Lung (tissue), 12 donors: Measurements from ENCODE around the gene GNB2. TPM values are rescaled to one million over a fixed set of nuclear protein-coding genes. Genes with fewer than 3 reads are reported as not detected.
"Not testable (repeated sequence)": the region's sequence is repeated elsewhere in the genome, so short reads cannot be mapped to it uniquely, and the experiment has no call there.

Experiments
- ATAC-seq: fragments of 200-7000 bp; cut with Tn5 transposase; one replicate; pipeline ENCODE4 v1.9.1; 2020; ENCODE audit warnings: moderate number of reproducible peaks; ENCODE audit not compliant: insufficient read depth, low FRiP score
- DNase-seq, 3 donors: peaks; one replicate each; pipeline ENCODE4 v3.0.0-alpha.2; 2013 to 2017
- H3K27ac ChIP-seq, 2 donors: one replicate each; pipeline ENCODE4 v1.5.1; 2013; ENCODE audit warnings: mild to moderate bottlenecking in 2 of 2, moderate library complexity in 2 of 2, control low read depth in 1 of 2, inconsistent platforms in 1 of 2, low read depth in 1 of 2, low read length in 1 of 2
- H3K27me3 ChIP-seq, 3 donors: one replicate each; pipeline ENCODE4 v1.5.1; 2013; ENCODE audit warnings: low read length in 2 of 3; ENCODE audit not compliant: control insufficient read depth in 3 of 3, insufficient read depth in 3 of 3
- H3K36me3 ChIP-seq, 4 donors: one replicate each; pipeline ENCODE4 v1.5.1; 2013; ENCODE audit warnings: low read length in 4 of 4, mild to moderate bottlenecking in 1 of 4, moderate library complexity in 1 of 4; ENCODE audit not compliant: control insufficient read depth in 4 of 4, insufficient read depth in 4 of 4
- H3K4me1 ChIP-seq, 5 donors: one replicate each; pipeline ENCODE4 v1.5.1; 2013; ENCODE audit warnings: low read length in 5 of 5, mild to moderate bottlenecking in 2 of 5, moderate library complexity in 1 of 5; ENCODE audit not compliant: control insufficient read depth in 5 of 5, insufficient read depth in 5 of 5
- H3K4me3 ChIP-seq: one replicate; pipeline ENCODE4 v1.5.1; 2013; ENCODE audit warnings: mild to moderate bottlenecking, control low read depth, moderate library complexity
- H3K9ac ChIP-seq, 2 donors: one replicate each; pipeline ENCODE4 v1.5.1; 2013; ENCODE audit warnings: low read length in 2 of 2, control low read depth in 1 of 2; ENCODE audit not compliant: insufficient read depth in 1 of 2
- H3K9me3 ChIP-seq, 4 donors: one replicate each; pipeline ENCODE4 v1.5.1; 2013; ENCODE audit warnings: low read length in 3 of 4, mild to moderate bottlenecking in 1 of 4, moderate library complexity in 1 of 4; ENCODE audit not compliant: control insufficient read depth in 4 of 4, insufficient read depth in 3 of 4
- CTCF ChIP-seq: IDR thresholded peaks from 2 replicates; pipeline ENCODE4 v1.5.1; 2012; ENCODE audit warnings: mild to moderate bottlenecking; ENCODE audit errors: control extremely low read depth, extremely low read depth
- WGBS, 2 donors: extraction: QIAGEN DNeasy Blood & Tissue Kit; methylation state at CpG; one replicate each; pipeline ENCODE4 v1.1.7; 2013; 5-methylcytosine and 5-hydroxymethylcytosine counted together
- polyA plus RNA-seq, 2 donors: library from polyadenylated mRNA; stranded (reverse); fragments of 200-250 nt; gene quantifications; one replicate each; pipeline ENCODE4 v1.2.1, GENCODE V29; 2013
- total RNA-seq, 2 donors: library from RNA; depleted of rRNA in 1 of 2; stranded (reverse); fragments of >200 nt in 1 of 2; gene quantifications; one replicate each; pipeline ENCODE4 v1.2.1, GENCODE V29; 2014 to 2021
- donor health status: control.
- donor health status: control.
- donor health status: Bipolar disorder and iron deficiency.
- donor health status: healthy.
- donor health status: DM: yes; HTN: yes; CAD: no.

GNB2 gene
- total and polyA plus RNA-seq, 4 donors: 130 to 381 (median 238) TPM

GRCh38 chr7:100699018-100699417 lies 25.5 kb downstream of the GNB2 start:
- H3K27ac ChIP-seq: no peak overlapping the region
- WGBS, 2 donors: 49 to 59% methylated on average over 6 of the region's 6 CpGs
- ATAC-seq: no peak

DNA sequence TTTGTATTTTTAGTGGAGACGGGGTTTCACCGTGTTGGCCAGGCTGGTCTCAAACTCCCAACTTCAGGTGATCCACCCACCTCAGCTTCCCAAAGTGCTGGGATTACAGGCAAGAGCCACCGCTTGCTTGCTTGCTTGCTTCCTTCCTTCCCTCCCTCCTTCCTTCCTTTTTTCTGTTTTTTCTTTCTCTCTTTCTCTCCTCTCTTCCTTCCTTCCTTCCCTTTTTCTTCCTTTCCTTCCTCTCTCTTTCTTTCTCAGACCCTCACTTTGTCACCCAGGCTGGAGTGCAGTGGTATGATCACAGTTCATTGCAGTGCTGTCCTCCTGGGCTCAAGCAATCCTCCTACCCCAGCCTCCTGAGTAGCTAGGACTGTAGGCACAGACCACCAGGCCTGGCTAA lies 27.5 kb downstream of the GNB2 start:
- not testable (repeated sequence) for H3K4me3 ChIP-seq, H3K9ac ChIP-seq, H3K4me1 ChIP-seq, H3K27ac ChIP-seq, H3K27me3 ChIP-seq, H3K9me3 ChIP-seq, H3K36me3 ChIP-seq, DNase-seq, ATAC-seq
- WGBS, 2 donors: 52 to 73% methylated on average over 3 of the region's 3 CpGs

More at GRCh38 chr7:100699018-100699417, 25.5 kb downstream of the GNB2 start:
- no peak for TF ChIP-seq CTCF
- no peak for DNase-seq
- no peaks in the 10 kb centered on the region for H3K36me3 ChIP-seq
- no peaks in the 10 kb centered on the region for H3K9me3 ChIP-seq
- H3K4me1 ChIP-seq: no peaks in the 10 kb centered on the region
- no peak overlapping the region for H3K9ac ChIP-seq
- no peak overlapping the region for H3K4me3 ChIP-seq
- H3K27me3 ChIP-seq: no peaks in the 10 kb centered on the region

- ATAC-seq: peak; percentile 78
- no peaks in the 10 kb centered on the region for H3K27me3 ChIP-seq
- H3K9me3 ChIP-seq: no peaks in the 10 kb centered on the region
- peak overlapping the region in 1 of 2 donors; percentile 23 for H3K9ac ChIP-seq
- peaks cover 6 to 16% (median 6%) of the 10 kb centered on the region in 5 donors for H3K4me1 ChIP-seq
- DNase-seq: peak; percentile 84 to 88 (median 86)
- WGBS, 2 donors: 0% methylated on average over 25 of the region's 25 CpGs
- peak; percentile 47 for TF ChIP-seq CTCF
- H3K27ac ChIP-seq: peak overlapping the region; percentile 93 to 98
- peaks cover 0 to 5% (median 3%) of the 10 kb centered on the region in 4 donors for H3K36me3 ChIP-seq
- H3K4me3 ChIP-seq: peak overlapping the region; percentile 85
Observed at GRCh38 chr7:100705320-100705752, 31.8 kb downstream of the GNB2 start.

DNA sequence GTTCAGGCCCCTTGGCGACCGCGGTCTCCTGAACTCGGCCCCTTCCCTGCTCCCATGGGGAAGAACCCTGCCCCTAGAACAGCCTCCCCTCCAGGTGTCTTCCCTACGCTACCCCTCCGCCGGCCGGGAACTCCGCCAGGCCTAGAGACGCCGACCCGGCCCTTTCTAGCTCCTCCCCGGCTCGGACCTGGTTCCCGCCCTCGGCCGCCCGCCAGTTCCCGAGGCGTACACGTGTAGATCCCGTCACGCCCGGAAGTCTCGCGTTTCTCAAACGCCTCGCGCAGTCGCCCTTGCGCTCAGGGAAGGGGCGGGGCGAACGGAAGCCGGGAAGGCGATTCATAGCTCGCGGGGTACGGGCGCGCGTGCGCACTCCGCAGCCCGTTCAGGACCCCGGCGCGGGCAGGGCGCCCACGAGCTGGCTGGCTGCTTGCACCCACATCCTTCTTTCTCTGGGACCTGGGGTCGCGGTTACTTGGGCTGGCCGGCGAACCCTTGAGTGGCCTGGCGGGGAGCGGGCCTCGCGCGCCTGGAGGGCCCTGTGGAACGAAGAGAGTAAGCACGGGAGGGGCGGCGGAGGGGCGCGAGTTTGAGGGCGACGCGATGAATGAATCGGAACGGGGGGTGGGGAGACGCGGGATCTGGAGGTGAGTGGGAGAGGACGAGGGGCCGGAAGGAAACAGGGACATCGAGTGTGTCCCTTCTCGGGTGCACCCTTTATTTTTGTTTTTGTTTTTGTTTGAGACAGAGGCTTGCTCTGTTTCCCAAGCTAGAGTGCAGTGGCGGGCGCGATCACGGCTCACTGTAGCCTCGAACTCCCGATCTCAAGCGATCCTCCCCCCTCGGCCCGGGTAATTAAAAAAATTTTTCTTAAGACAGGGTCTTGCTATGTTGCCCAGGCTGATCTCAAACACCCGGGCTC lies 32.5 kb downstream of the GNB2 start, which contains the start of gene POP7:
TSS of gene POP7 (plus strand) at position 369 of the 919 bp plus-strand sequence. CDS start 710 bp downstream, outside the sequence.
- ATAC-seq: peak; percentile 98
- Histone ChIP-seq H3K4me3 (peak within 1 kb of the TSS; percentile 85), H3K36me3 (peaks cover 0 to 5% (median 3%) of the 10 kb centered on the region in 4 donors), H3K27me3 (no peaks in the 10 kb centered on the region), H3K9me3 (no peaks in the 10 kb centered on the region), H3K9ac (peak within 1 kb of the TSS; percentile 26 to 56), H3K27ac (peak within 1 kb of the TSS; percentile 93 to 98), H3K4me1 (peaks cover 6 to 16% (median 6%) of the 10 kb centered on the region in 5 donors)
- TF ChIP-seq CTCF: no peak
- DNase-seq: peak; percentile 99
- 0 to 1% methylated on average over 86 of the region's 86 CpGs for WGBS, 2 donors
